Muscle layer of duodenum (tissue), 2 donors: Measurements from ENCODE around the gene HS3ST6.
"Not testable (repeated sequence)": the region's sequence is repeated elsewhere in the genome, so short reads cannot be mapped to it uniquely, and the experiment has no call there.

ENCODE experiments used
- H3K27ac ChIP-seq: one replicate; pipeline ENCODE4 v1.7.0; 2013; ENCODE audit warnings: mild to moderate bottlenecking, low read length
- H3K27me3 ChIP-seq: one replicate; pipeline ENCODE4 v1.7.0; 2013; ENCODE audit warnings: low read depth, mild to moderate bottlenecking, control low read depth, low read length
- H3K36me3 ChIP-seq, 2 donors: one replicate each; pipeline ENCODE4 v1.7.0; 2013; ENCODE audit warnings: low read length in 2 of 2, control low read depth in 1 of 2, mild to moderate bottlenecking in 1 of 2; ENCODE audit not compliant: insufficient read depth in 2 of 2, control insufficient read depth in 1 of 2
- H3K4me1 ChIP-seq, 2 donors: one replicate each; pipeline ENCODE4 v1.7.0; 2013; ENCODE audit warnings: low read length in 2 of 2, mild to moderate bottlenecking in 2 of 2, control low read depth in 1 of 2, moderate library complexity in 1 of 2; ENCODE audit not compliant: insufficient read depth in 2 of 2, control insufficient read depth in 1 of 2
- H3K4me3 ChIP-seq, 2 donors: one replicate each; pipeline ENCODE4 v1.7.0; 2013; ENCODE audit warnings: low read length in 2 of 2, low read depth in 1 of 2, mild to moderate bottlenecking in 1 of 2
- H3K9me3 ChIP-seq, 2 donors: one replicate each; pipeline ENCODE4 v1.7.0; 2013; ENCODE audit warnings: low read length in 2 of 2, control low read depth in 1 of 2, mild to moderate bottlenecking in 1 of 2; ENCODE audit not compliant: control insufficient read depth in 1 of 2
- donor health status: healthy.

HS3ST6 gene

DNA sequence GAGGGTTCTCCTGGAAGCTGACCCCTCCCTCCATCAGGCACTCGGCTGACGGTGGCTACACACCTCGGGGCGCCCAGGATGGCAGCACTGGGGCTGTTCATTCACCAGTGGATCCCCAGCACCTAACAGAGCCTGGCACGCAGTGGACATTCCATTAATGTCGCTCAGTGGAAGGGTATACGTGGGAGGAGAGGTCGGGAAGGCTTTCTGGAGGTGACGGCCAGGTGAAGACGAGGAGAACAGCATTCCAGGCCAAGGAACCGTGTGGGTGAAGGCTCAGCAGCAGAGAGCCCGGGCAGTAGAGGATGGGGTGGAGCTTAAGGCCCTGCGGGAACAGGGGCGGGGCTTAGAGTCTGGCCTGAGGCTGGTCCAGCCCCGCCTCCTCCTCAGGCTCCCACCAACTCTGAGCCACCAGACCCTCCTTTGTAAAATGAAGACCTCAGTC lies 2.5 kb upstream of the HS3ST6 start:
- no peak overlapping the region for H3K4me3 ChIP-seq
- H3K36me3 ChIP-seq: no peaks in the 10 kb centered on the region
- H3K27me3 ChIP-seq: peaks cover 63% of the 10 kb centered on the region
- peaks cover 0 to 2% of the 10 kb centered on the region in 2 donors for H3K9me3 ChIP-seq
- peaks cover 0 to 17% of the 10 kb centered on the region in 2 donors for H3K4me1 ChIP-seq
- H3K27ac ChIP-seq: no peak overlapping the region

DNA sequence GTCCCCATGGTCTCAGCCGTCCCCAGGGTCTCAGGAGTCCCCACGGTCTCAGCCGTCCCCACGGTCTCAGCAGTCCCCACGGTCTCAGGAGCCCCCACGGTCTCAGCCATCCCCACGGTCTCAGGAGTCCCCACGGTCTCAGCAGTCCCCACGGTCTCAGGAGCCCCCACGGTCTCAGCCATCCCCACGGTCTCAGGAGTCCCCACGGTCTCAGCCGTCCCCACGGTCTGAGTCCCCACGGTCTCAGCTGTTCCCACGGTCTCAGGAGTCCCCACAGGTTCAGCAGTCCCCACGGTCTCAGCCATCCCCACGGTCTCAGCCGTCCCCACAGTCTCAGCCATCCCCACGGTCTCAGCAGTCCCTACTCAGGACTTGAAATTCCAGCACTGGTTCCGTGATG lies 1.9 kb upstream of the HS3ST6 start:
- not testable (repeated sequence) for H3K36me3 ChIP-seq, H3K9me3 ChIP-seq, H3K27ac ChIP-seq, H3K4me3 ChIP-seq
- Histone ChIP-seq H3K4me1 (peaks cover 0 to 17% of the 10 kb centered on the region in 2 donors), H3K27me3 (peaks cover 68% of the 10 kb centered on the region)

DNA sequence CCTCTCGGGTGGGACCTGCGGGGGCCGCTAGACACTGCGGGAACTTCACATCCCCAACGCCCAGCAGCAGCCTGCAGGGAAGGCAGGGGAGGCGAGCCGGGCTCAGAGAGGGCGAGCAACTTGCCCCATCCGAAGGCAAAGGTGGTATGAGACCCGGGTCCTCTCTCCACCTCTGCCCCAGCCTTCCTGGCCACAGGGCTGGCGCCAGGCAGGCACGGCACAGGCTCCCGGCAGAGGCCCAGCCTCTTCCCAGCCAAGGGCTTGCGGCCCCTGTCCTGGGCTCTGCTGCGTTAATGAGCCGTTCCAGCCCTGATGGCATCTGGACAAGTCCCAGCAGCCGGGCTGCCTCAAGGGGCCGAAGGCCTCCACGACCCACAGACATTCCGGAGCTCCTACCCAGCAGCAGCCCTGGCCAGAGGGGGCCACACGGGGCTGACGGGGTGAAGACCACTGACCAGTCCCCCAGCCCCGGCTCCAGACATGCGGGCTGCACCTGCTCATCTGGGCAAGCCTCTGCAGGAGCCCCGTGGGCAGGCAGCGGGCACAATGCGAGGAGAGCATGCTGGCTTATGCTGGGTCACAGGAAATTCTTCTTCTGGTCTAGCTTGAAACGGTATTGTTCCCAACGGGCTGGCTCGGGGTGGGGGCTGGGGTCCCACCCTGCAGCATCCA lies 1.2 kb upstream of the HS3ST6 start:
- Histone ChIP-seq H3K9me3 (peaks cover 0 to 2% of the 10 kb centered on the region in 2 donors), H3K27ac (no peak overlapping the region), H3K27me3 (peaks cover 68% of the 10 kb centered on the region), H3K4me1 (peaks cover under 1 to 17% of the 10 kb centered on the region in 2 donors), H3K36me3 (no peaks in the 10 kb centered on the region), H3K4me3 (no peak overlapping the region)

DNA sequence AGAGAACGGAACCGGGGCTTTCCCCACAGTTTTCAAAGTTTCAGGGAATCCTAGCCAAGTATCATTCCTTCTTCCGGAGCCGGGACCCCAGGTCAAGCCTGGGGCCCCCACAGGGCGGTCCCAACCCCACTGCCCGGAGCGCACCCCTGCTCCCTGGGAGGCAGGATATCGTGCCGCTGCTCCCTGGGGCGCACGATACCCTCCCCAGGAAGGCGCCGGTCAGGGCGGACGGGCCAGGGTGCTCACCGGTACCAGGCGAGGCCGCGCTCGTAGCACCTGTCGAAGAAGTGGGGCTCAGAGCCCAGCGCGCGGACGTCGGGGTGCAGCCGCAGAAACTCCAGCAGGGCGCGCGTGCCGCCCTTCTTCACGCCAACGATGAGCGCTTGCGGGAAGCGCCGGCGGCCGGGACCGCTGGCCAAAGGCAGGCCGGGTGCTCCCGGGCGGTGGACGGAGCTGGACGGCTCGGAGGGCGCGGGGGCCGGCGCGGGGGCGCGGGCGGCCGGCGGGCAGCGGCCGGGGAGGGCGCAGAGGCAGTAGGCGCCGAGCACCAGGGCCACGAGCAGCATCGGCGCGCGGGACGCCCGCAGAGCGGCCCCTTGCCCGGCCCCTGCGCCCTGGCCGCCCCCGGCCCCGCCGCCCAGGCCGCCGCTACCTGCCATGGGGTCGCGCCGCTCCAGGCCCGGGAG lies 407 bp downstream of the HS3ST6 start:
- H3K4me1 ChIP-seq: peaks cover 3 to 10% of the 10 kb centered on the region in 2 donors
- no peaks in the 10 kb centered on the region for H3K36me3 ChIP-seq
- peaks cover 59% of the 10 kb centered on the region for H3K27me3 ChIP-seq
- H3K4me3 ChIP-seq: no peak overlapping the region
- no peak overlapping the region for H3K27ac ChIP-seq
- peaks cover 0 to 2% of the 10 kb centered on the region in 2 donors for H3K9me3 ChIP-seq

DNA sequence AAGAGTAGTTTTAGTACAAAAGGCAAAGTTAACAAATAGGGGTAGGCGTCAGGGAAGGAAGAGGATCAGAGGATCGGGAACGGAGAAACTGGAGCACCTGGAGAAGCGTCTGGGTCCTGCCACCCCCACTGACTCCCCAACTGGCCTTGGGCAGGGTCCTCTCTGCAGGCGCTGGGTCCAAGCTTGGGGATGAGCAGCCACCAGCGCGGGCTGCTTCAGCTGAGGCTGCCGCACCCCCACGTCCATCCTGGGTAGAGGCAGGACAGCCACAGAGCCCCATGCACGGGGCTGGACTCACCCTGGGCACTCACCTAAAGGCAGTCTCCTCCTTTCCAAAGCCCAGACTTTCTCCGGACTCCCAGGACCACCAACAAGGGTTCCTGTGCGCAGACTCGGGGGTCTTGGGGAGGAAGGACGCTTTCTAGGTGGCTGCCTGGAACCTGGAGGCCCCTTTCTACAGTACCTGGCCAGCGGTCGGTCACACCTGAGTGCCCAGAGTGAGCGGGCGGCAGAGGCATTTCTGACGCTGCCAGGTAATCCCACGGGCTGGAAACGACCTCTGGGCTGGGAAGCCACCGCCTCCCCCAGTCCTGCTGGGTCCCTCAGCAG lies 1.1 kb downstream of the HS3ST6 start:
- H3K27me3 ChIP-seq: peaks cover 53% of the 10 kb centered on the region
- no peak overlapping the region for H3K27ac ChIP-seq
- peaks cover 3 to 10% of the 10 kb centered on the region in 2 donors for H3K4me1 ChIP-seq

DNA sequence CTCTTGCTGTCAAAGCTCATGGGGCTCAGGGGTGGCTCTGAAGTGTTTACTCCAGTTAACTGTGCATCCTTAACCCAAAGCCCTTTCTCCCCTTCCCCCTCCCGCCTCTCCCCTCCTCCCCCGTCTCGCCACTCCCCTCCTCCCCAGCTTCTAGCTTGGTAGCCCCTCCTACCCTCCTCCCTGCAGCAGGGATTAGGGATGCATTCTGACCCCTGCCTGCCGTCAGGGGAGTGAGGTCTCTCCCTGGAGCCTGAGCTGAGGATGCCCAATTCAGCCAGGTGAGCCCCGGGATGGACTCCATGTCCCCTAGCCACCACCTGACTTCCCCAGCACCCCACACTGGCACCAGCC lies 1.6 kb downstream of the HS3ST6 start:
- H3K4me3 ChIP-seq: no peak overlapping the region
- H3K36me3 ChIP-seq: no peaks in the 10 kb centered on the region
- H3K4me1 ChIP-seq: peaks cover 3 to 10% of the 10 kb centered on the region in 2 donors
- no peaks in the 10 kb centered on the region for H3K9me3 ChIP-seq
- H3K27me3 ChIP-seq: peaks cover 53% of the 10 kb centered on the region
- H3K27ac ChIP-seq: no peak overlapping the region

More for the DNA sequence above, 1.1 kb downstream of the HS3ST6 start:
- Histone ChIP-seq H3K4me3 (no peak overlapping the region), H3K36me3 (no peaks in the 10 kb centered on the region), H3K9me3 (no peaks in the 10 kb centered on the region)

DNA sequence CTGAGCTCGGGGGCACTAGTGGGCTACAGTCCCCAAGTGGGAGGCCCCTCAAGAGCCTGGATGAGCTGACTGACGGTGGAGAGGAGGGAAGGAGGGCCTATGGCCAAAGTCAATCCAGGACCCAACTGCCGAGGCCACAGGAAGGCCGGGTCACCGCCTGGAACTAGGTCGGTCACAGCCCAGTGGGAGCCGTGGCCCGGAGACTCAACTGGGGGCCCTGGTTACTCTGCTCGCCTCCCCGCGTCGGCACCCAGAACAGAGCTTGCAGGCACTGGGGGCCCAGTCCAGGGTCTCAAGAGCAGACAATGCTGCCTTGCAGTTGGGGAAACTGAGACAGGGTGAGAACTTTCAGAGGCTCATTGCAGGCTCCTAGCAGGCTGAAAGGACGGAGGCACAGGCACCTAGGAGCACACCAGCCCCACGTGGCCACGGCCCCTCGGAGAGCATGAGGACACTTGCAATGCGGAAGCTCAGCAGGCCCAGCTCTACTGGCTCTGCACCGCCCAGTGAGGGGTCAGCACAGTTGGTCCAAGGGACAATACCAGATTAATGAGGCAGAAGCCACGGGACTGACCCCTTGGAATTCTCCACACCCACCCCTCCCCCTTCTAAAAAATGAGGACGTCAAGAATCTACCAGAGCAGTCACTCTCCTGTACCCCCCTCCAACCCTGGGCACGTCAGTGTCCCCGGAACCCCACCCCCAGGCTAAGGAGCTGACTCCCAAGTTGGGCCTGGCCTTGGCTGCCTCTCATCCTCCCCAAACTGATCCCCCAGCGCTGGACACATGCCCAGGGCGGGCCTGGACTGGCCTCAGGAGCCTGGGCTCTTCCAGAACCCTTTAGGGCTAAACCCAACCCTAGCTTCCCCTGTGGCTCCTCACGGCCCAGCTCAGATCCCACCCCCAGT lies 2.2 kb downstream of the HS3ST6 start:
- Histone ChIP-seq H3K9me3 (no peaks in the 10 kb centered on the region), H3K4me1 (peaks cover 3 to 10% of the 10 kb centered on the region in 2 donors), H3K27ac (no peak overlapping the region), H3K4me3 (no peak overlapping the region), H3K36me3 (no peaks in the 10 kb centered on the region), H3K27me3 (peaks cover 50% of the 10 kb centered on the region)

DNA sequence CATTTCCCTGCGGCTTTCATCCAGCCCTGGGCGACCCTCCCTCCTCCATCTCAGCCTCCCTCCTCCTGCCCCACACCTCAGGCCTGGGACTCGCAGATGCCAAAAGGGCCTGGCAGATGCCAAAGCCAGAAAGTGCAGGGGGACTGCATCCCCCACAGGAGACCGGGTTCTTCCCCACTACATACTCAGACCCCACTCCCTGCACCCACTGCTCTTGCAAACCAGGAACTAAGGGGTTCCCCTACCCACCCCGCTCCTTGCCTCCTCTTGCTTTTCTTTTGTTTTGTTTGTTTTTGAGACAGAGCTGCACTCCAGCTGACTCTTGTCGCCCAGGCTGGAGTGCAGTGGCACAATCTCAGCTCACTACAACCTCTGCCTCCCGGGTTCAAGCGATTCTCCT lies 3.2 kb downstream of the HS3ST6 start:
- Histone ChIP-seq H3K27me3 (peaks cover 40% of the 10 kb centered on the region), H3K36me3 (no peaks in the 10 kb centered on the region), H3K4me3 (no peak overlapping the region), H3K9me3 (no peaks in the 10 kb centered on the region), H3K4me1 (peaks cover 3 to 10% of the 10 kb centered on the region in 2 donors), H3K27ac (no peak overlapping the region)

DNA sequence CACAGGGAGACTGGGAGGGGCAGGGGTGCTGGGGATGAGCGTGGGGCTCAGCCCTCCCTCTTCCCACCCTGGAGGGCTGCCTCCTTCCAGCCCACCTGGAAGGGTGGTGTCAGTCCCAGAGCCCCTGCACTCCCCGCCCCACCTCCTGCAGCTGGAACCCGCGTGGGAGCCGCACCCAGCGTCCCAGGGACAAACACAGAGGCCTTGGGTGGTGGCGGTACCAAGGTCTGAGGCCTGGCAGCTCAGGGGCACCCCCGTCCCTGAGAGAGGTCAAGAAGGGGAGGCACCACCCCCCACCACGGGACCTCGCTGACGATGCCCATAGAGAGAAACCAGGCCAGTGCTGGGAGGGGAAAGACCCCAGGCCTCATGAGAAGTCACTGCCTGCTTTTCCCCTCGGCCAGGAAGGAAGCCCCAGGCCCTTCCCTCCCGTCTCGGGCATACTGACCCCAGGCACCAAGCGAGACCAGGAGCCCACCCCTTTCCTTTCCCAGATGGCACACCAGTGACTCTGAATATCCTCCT lies 4.1 kb downstream of the HS3ST6 start:
- Histone ChIP-seq H3K27me3 (peaks cover 31% of the 10 kb centered on the region), H3K4me3 (no peak overlapping the region)

DNA sequence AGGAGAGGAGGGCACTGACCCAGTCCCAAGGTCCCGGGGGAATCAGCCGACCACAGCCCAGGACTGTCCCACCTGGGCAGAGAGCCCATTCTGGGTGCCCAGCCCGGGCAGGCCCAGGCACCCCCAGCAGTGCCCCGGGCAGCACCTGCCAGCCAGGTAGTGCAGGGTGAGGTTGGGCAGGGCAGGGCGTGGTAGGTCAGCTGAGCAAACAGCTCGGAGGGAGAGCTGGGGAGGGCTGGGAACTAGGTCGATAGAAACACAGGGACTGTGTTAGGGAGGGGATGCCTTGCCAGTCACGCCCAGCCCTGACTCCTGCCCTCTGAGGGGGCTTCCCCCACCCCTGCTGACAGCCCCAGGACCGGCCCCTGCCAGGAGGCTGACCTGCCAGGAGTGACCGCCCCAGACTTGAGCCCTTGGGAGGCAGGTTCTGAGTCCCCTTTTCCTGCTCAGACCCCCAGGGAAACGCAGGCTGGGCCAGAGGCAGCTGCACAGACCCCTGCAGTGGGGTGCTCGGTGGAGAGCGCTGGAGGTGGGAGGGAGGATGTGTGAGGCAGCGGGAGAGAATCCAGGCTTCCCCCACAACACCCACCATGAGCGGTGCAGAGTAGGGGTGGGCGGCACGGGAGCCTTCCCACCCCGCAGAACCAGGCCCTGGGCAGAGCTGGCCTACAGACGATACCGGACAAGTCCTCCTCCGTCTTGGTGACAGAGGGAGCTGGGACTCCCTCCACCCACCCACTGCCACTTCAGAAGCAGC lies 4.7 kb downstream of the HS3ST6 start:
- no peak overlapping the region for H3K27ac ChIP-seq
- no peak overlapping the region for H3K4me3 ChIP-seq
- H3K9me3 ChIP-seq: no peaks in the 10 kb centered on the region
- peaks cover 25% of the 10 kb centered on the region for H3K27me3 ChIP-seq
- no peaks in the 10 kb centered on the region for H3K36me3 ChIP-seq
- peaks cover 3 to 8% of the 10 kb centered on the region in 2 donors for H3K4me1 ChIP-seq

More for the DNA sequence above, 4.1 kb downstream of the HS3ST6 start:
- Histone ChIP-seq H3K36me3 (no peaks in the 10 kb centered on the region), H3K27ac (no peak overlapping the region), H3K9me3 (no peaks in the 10 kb centered on the region), H3K4me1 (peaks cover 3 to 10% of the 10 kb centered on the region in 2 donors)
